HG02840 (cell line): ENCODE measurements around the gene CENPC.
"Not testable (repeated sequence)": the region's sequence is repeated elsewhere in the genome, so short reads cannot be mapped to it uniquely, and the experiment has no call there.

Experiments used
- ATAC-seq: cut with Tn5 transposase; IDR thresholded peaks from one replicate; pipeline ENCODE4 v1.9.1; 2021; ENCODE audit warnings: mild to moderate bottlenecking, moderate library complexity, moderate number of reproducible peaks; ENCODE audit not compliant: unreplicated experiment, low FRiP score

Gene CENPC

DNA sequence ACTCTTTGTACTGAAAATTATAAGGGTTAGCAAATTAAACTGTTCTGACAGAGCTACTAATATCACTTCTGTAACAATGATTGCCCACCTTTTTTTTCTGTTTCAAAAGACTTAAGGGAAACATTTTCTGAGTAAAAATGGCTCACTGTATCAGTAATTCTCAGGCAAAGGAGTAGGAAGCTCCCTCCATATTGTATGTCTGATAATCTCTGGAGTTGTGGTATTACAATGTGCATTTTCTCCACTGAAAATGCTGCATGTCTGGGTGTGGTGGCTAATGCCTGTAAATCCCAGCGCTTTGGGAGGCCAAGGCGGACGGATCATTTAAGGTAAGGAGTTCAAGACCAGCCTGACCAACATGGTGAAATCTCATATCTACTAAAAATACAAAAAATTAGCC is 8.8 kb upstream of the CENPC start:
- no peak for ATAC-seq

DNA sequence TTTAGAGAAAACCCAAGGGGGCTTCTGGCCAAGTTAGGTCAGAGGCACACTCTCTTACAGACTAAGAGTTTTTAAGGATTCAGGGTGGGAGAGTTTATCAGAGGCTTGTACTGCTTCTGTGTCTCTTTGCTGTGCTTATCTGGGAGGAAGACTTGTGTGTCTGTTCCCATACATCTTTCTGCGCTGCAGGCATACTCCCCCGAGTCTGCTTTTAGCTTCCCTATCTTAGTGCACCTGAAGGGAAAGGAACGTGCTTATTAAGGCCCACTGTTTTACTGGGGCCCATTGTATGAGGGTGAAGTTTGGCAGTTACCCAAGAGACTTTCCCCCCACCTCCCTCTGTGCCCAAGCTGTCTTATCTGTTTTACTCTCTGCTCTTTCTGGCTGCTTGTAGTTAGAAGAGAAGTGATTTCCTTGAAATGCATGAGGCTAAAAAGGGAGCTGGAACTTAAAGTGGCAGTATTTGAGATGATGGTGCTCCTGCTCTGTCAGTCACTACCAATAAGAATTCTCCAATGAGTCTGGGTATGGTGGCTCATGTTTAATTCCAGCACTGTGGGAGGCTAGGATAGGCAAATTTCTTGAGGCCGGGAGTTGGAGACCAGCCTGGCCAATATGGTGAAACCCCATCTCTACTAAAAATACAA is 7.0 kb upstream of the CENPC start:
- ATAC-seq, result not testable (repeated sequence)

GRCh38 chr4:67550857-67551256 is 5.6 kb upstream of the CENPC start:
- ATAC-seq, result no peak

DNA sequence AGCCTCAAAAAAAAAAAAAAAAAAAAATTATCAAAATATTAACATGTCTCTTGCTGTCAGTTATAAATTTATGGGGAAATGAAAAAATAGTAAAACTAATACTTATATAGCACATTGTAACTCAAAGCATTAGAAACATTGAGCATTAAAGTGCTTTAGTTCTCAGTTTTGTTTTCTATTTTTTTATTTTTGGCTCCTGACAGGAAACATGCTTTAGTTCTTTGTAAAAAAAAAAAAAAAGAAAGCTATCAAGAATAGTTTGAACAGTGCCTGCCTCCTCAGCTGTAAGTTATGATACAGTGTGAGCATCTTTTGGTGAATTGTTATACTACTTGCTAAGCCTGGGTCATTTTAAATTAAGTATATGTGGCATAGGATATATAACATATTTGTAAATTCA is 5.1 kb upstream of the CENPC start:
- ATAC-seq, result no peak

DNA sequence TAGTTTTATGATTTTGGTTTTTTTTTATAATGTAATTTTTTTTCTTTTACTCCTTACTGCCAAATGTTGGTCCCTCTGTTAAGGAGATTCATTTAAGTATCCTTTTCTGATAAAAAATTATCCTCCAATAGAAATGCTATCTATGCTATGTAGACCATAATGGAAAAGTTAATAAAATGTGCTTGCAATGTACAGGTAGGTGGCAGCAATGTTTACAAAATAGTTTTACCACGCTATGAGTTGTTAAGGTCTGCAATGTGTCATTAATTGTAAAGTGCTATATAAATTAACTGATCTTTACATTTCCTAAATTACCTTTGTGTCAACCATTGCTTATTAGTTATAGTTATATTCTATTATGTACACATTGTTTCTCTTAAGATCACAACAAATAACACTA is 3.8 kb upstream of the CENPC start:
- ATAC-seq, result no peak

DNA sequence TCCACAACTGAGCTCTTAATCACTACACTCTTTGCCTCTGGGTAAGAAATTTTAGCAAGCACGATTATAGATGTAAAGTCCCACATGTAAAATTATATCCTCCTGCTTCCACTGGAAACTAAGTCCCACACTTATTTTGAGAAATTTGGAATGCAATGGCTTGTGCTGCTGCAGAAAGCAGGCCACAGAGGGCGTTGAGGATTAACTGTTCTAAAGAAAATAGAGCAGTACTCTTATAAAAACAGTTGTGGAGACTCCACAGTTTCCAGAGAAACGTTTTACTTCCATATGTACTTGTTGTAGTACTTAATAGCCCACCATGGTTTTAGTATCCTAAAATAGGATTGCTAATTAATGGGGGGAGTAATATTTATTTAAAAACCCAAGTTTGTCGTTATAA is 1.7 kb upstream of the CENPC start:
- no peak for ATAC-seq

DNA sequence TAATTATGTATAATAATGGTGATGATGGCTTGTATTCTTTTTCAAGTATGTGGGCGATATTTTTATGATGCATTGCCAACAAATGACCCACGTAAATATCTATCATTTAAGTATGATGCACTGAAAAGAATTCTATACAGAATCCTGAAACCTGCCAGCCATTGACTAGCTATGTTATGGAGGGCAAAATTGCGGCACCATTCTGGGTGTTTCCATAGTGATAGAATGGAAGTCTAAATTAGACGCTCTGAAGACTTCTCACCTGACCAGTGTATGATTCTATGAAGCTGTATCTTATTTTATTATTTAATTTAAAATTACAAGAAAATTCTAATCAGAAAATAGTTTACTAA is 677 bp upstream of the CENPC start:
- ATAC-seq, result no peak

DNA sequence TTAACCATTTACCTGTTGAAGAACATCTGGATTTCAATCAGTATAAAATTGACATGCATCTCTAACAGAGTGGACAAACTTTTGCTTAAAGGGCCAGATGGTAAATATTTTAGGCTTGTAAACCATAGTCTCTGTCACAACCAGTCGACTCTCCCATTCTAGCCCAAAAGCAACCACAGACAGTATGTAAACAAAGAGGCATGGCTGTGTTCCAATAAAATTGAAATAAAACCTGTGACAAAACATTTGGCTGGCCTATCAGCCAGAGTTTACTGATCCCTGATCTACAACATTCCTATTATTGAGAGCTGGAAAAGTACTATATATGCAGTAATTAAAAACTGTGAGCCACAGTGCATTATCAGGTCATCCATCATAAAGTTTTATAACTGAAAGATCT is 3.2 kb downstream of the CENPC start:
- ATAC-seq, result no peak

GRCh38 chr4:67539830-67540229 is 5.5 kb downstream of the CENPC start:
- ATAC-seq, result no peak

GRCh38 chr4:67535280-67535840 is 9.9 kb downstream of the CENPC start:
- no peak for ATAC-seq

GRCh38 chr4:67533112-67533511 is 12.2 kb downstream of the CENPC start:
- no peak for ATAC-seq

DNA sequence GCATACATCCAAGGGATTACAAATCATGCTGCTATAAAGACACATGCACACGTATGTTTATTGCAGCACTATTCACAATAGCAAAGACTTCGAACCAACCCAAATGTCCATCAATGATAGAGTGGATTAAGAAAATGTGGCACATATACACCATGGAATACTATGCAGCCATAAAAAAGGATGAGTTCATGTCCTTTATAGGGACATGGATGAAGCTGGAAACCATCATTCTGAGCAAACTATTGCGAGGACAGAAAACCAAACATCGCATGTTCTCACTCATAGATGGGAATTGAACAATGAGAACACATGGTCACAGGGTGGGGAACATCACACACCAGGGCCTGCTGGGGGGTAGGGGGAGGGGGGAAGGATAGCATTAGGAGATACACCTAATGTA is 12.9 kb downstream of the CENPC start:
- ATAC-seq, result not testable (repeated sequence)

DNA sequence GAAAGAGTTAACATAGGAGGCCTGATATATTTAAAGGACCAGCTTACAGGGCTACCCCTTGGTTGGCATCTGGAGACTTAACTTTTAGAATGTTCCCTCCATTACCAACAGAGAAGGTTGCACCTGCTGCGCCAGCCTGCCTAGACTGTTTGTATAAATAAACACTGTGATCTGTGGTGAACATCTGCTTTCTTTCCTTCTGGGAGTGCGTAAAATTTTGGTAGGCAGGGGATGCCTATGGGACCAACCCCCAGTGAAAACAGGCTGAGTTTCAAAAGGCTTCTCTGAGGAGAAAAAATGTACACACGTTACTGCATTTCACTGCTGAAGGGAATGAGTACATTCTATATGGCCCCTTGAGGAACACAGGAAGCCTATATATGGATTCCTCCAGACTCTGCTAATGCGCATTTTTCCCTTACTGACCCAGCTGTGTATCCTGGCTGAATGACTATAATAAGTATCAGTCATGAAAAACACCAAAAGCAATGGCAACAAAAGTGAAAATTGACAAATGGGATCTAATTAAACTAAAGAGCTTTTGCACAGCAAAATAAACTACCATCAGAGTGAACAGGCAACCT is 13.8 kb downstream of the CENPC start:
- no peak for ATAC-seq

DNA sequence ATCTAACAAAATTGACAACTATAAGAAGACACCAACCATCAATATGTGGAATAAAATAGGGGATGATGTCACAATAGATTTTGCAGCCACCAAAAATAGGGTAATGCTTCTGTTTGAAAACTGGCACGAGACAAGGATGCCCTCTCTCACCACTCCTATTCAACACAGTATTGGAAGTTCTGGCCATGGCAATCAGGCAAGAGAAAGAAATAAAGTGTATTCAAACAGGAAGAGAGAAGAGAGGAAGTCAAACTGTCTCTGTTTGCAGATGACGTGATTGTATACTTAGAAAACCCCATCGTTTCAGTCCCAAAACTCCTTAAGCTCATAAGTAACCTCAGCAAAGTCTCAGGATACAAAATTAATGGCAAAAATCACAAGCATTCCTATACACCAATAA is 21.2 kb downstream of the CENPC start:
- not testable (repeated sequence) for ATAC-seq

DNA sequence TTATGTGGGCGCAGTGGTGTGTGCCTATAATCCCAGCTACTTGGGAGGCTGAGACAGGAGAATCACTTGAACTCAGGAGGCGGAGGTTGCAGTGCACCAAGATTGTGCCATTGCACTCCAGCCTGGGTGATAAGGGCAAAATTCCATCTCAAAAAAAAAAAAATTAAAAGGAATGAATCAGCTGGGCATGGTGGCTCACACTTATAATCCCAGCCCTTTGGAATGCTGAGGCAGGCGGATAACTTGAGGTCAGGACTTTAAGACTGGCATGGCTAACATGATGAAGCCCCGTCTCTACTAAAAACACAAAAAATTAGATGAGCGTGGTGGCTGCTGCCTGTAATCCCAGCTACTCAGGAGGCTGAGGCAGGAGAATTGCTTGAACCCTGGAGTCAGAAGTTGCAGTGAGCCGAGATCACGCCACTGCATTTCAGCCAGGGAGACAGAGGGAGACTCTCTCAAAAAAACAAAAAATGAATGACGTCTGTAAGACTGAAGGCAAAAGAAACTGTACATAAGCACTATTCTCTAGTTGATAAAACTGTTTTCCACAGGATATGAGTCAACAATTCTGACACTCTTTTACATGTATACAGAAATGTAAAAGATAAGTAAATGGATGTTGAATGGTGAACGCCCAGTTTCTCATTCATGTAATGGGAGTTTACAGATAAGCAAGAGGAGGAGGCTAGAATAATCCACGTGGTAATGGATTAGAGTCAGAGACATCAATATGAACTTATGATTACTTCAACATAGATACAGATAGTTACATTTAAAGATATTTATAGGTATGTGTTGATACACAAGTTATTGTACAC is 22.2 kb downstream of the CENPC start:
- no peak for ATAC-seq

- ATAC-seq, result no peak
Observed at GRCh38 chr4:67522230-67522629, 23.1 kb downstream of the CENPC start.

DNA sequence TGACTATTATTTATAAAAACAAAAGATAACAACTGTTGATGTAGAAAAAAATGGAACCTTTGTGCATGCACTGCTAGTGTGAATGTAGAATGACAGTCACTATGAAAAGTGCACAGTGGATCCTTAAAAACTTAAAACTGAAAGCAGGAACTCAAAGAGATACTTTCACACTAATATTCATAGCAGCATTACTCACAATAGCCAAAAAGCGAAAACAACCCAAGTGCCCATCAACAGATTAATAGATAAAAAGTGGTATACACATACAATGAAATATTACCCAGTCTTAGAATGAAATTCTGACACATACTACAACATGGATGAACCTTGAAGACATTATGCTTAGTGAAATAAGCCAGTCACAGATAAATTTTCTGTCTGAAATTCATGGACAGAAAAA is 23.8 kb downstream of the CENPC start:
- no peak for ATAC-seq

DNA sequence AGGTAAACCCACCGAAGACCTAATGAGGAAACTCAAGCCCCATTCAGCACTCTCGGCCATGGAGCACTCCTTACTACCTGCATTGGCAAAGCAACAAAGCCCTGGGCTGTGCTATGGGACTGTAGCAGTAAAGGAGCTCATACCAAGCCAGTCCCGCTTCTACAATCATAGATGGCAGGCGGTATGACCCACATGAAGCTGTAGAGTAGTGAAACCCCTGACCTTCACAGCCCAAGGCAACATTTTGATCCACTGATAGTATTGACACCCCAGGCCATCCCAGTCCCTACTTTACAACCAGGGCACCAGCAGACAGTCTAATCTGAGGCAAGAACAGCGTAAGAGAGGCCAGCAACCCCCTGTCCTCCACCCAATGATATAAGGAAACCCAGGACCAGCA is 25.2 kb downstream of the CENPC start:
- no peak for ATAC-seq

DNA sequence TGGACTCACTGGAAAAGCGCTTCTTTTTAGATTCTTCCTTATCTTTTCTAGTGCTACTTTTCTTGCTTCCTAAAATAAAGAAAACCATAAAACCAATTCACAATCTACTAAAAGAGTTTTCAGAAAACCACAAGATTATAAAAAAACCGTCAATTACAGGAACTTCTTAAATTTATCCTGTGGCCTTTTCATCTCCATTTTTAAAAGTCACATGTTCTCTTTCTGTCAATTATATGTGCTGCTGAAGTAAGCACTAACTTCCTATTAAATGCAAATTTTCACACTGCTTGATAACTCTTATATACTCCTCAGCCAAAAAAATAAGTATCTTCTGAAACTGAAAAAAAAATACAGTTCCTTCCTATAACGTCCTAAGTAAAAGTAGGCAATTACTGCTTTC is 32.8 kb downstream of the CENPC start:
- ATAC-seq, result no peak

DNA sequence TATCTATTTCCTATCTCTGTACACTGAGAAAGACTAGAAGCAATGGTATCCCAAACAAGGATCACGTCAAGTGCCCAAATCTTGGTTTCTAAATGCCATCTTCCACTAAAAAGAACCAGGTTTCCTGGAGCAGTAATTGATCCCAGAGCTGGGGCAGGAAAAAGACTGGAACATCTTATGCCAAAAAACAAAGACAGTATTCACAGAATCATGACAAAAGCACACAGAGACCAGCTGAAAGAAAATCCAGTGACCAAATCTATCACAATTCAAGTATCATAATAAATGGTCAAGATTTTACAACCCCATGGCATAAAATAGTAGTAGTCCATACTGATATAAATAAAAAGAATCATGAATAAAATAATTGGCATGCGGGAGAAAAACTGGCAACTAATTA is 44.9 kb downstream of the CENPC start:
- no peak for ATAC-seq

DNA sequence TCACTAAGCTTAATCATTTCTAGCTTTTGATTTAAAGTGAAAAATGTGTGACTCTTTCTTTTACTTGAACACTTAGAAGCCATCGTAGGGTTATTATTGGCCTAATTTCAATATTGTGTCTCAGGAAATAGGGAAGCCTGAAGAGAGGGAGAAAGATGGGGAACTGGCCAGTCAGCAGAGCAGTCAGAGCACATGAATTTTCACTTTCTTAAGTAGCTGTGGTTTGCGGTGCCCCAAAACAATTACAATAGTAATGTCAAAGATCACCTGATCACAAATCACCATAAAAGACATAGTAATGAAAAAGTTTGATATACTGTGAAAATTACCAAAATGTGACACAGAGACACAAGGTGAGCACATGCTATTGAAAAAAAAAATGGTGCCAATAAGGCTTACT is 45.5 kb downstream of the CENPC start:
- no peak for ATAC-seq
